H9 (cell line): ENCODE data around the gene PLLP. TPM values are rescaled to one million over a fixed set of nuclear protein-coding genes. Genes with fewer than 3 reads are reported as not detected.

Experiments used
- DNase-seq: peaks from one replicate; pipeline ENCODE4 v3.0.0-alpha.2; 2017
- H2AFZ ChIP-seq: one replicate; pipeline ENCODE4 v1.6.1; 2013; ENCODE audit warnings: mild to moderate bottlenecking, low read length, control low read depth, moderate library complexity
- H2AK5ac ChIP-seq: 2 replicates; pipeline ENCODE4 v1.6.1; 2013; ENCODE audit warnings: low read length, control low read depth, mixed read lengths; ENCODE audit not compliant: insufficient read length
- H2BK120ac ChIP-seq: one replicate; pipeline ENCODE4 v1.6.1; 2013; ENCODE audit warnings: low read depth, mild to moderate bottlenecking, low read length, control low read depth, inconsistent platforms; ENCODE audit not compliant: poor library complexity, severe bottlenecking
- H2BK12ac ChIP-seq: 2 replicates; pipeline ENCODE4 v1.6.1; 2013; ENCODE audit warnings: low read length, control low read depth, mixed read lengths, low read depth; ENCODE audit not compliant: insufficient read length
- H2BK15ac ChIP-seq: 2 replicates; pipeline ENCODE4 v1.6.1; 2013; ENCODE audit warnings: low read depth, low read length, control low read depth
- H2BK20ac ChIP-seq: one replicate; pipeline ENCODE4 v1.6.1; 2013; ENCODE audit warnings: low read depth, mild to moderate bottlenecking, low read length, control low read depth, inconsistent platforms; ENCODE audit not compliant: poor library complexity, severe bottlenecking
- H2BK5ac ChIP-seq: 2 replicates; pipeline ENCODE4 v1.6.1; 2013; ENCODE audit warnings: low read length, control low read depth, mixed read lengths; ENCODE audit not compliant: insufficient read length
- H3K14ac ChIP-seq: 2 replicates; pipeline ENCODE4 v1.6.1; 2013; ENCODE audit warnings: low read length, control low read depth; ENCODE audit not compliant: insufficient read depth
- H3K18ac ChIP-seq: 2 replicates; pipeline ENCODE4 v1.6.1; 2013; ENCODE audit warnings: low read depth, mild to moderate bottlenecking, mixed read lengths, low read length, control low read depth; ENCODE audit not compliant: insufficient read length
- H3K23ac ChIP-seq: 2 replicates; pipeline ENCODE4 v1.6.1; 2013; ENCODE audit warnings: low read length, control low read depth, mixed read lengths, low read depth; ENCODE audit not compliant: insufficient read length
- H3K23me2 ChIP-seq: 2 replicates; pipeline ENCODE4 v1.6.1; 2013; ENCODE audit warnings: low read depth, mild to moderate bottlenecking, mixed read lengths, low read length, control low read depth; ENCODE audit not compliant: insufficient read length, poor library complexity, severe bottlenecking
- H3K27ac ChIP-seq: 2 replicates; pipeline ENCODE4 v1.5.1; 2013; ENCODE audit warnings: low read length, control low read depth, mixed read lengths, low read depth; ENCODE audit not compliant: insufficient read length
- H3K27me3 ChIP-seq: 2 replicates; pipeline ENCODE4 v1.6.1; 2013; ENCODE audit warnings: low read length, control low read depth, inconsistent platforms; ENCODE audit not compliant: insufficient read depth
- H3K4ac ChIP-seq: 2 replicates; pipeline ENCODE4 v1.6.1; 2013; ENCODE audit warnings: low read depth, mild to moderate bottlenecking, control low read depth, inconsistent platforms, low read length, moderate library complexity
- H3K4me1 ChIP-seq: 2 replicates; pipeline ENCODE4 v1.6.1; 2013; ENCODE audit warnings: low read length, control low read depth, inconsistent platforms; ENCODE audit not compliant: insufficient read depth
- H3K4me2 ChIP-seq: 2 replicates; pipeline ENCODE4 v1.6.1; 2013; ENCODE audit warnings: low read length, control low read depth, mixed read lengths; ENCODE audit not compliant: insufficient read length, insufficient read depth
- H3K56ac ChIP-seq: 2 replicates; pipeline ENCODE4 v1.6.1; 2013; ENCODE audit warnings: low read depth, mild to moderate bottlenecking, mixed read lengths, low read length, control low read depth; ENCODE audit not compliant: insufficient read length
- H3K79me1 ChIP-seq: 2 replicates; pipeline ENCODE4 v1.6.1; 2013; ENCODE audit warnings: low read depth, mild to moderate bottlenecking, moderate library complexity, low read length, control low read depth, inconsistent platforms; ENCODE audit not compliant: insufficient read depth, poor library complexity, severe bottlenecking
- H3K79me2 ChIP-seq: 2 replicates; pipeline ENCODE4 v1.6.1; 2013; ENCODE audit warnings: low read length, control low read depth, inconsistent platforms; ENCODE audit not compliant: insufficient read depth
- H3K9ac ChIP-seq: 2 replicates; pipeline ENCODE4 v1.6.1; 2013; ENCODE audit warnings: low read length, control low read depth, mixed read lengths; ENCODE audit not compliant: insufficient read length; ENCODE audit errors: extremely low read depth
- H3K9me3 ChIP-seq: one replicate; pipeline ENCODE4 v1.6.1; 2013; ENCODE audit warnings: low read depth, low read length, inconsistent platforms; ENCODE audit not compliant: control insufficient read depth
- H3T11ph ChIP-seq: one replicate; pipeline ENCODE4 v1.6.1; 2013; ENCODE audit warnings: mild to moderate bottlenecking, low read length, control low read depth, inconsistent platforms
- H4K20me1 ChIP-seq: one replicate; pipeline ENCODE4 v1.6.1; 2013; ENCODE audit not compliant: control insufficient read depth, insufficient read length, insufficient read depth
- H4K5ac ChIP-seq: 2 replicates; pipeline ENCODE4 v1.6.1; 2013; ENCODE audit warnings: low read depth, mild to moderate bottlenecking, mixed read lengths, low read length, control low read depth; ENCODE audit not compliant: insufficient read length
- H4K8ac ChIP-seq: replicated peaks from 2 replicates; pipeline ENCODE4 v1.6.1; 2013; ENCODE audit warnings: low read length, control low read depth, mixed read lengths, low read depth; ENCODE audit not compliant: insufficient read length
- H4K91ac ChIP-seq: 2 replicates; pipeline ENCODE4 v1.6.1; 2013; ENCODE audit warnings: low read depth, mild to moderate bottlenecking, moderate library complexity, mixed read lengths, low read length, control low read depth; ENCODE audit not compliant: insufficient read length
- H3K27ac Mint-ChIP-seq, 3 experiments: 2 replicates in 2 of 3; 3 replicates in 1 of 3; pipeline ENCODE4 v1.8.0; 2020 to 2021; ENCODE audit warnings: mixed read lengths in 3 of 3, mild to moderate bottlenecking in 1 of 3, moderate library complexity in 1 of 3
- H3K27me3 Mint-ChIP-seq: 2 replicates; pipeline ENCODE4 v1.8.0; 2021; ENCODE audit warnings: low read depth, mild to moderate bottlenecking, moderate library complexity, mixed read lengths
- H3K36me3 Mint-ChIP-seq, 3 experiments: 2 replicates in 2 of 3; 3 replicates in 1 of 3; pipeline ENCODE4 v1.8.0; 2020 to 2021; ENCODE audit warnings: low read depth in 3 of 3, mixed read lengths in 3 of 3; ENCODE audit not compliant: insufficient read depth in 1 of 3
- H3K4me1 Mint-ChIP-seq, 2 experiments: 2 replicates each; pipeline ENCODE4 v1.8.0; 2020; ENCODE audit warnings: mixed read lengths in 2 of 2
- H3K4me3 Mint-ChIP-seq, 2 experiments: 2 replicates in 1 of 2; 3 replicates in 1 of 2; pipeline ENCODE4 v1.8.0; 2020 to 2021; ENCODE audit warnings: mild to moderate bottlenecking in 2 of 2, mixed read lengths in 2 of 2, moderate library complexity in 1 of 2
- H3K9me3 Mint-ChIP-seq, 2 experiments: 2 replicates in 1 of 2; 3 replicates in 1 of 2; pipeline ENCODE4 v1.8.0; 2020; ENCODE audit warnings: mild to moderate bottlenecking in 2 of 2, mixed read lengths in 2 of 2, moderate library complexity in 1 of 2
- CTCF ChIP-seq: fragments of 200-600 bp; sonication (generic); conservative IDR thresholded peaks from 3 replicates; pipeline ENCODE4 v1.8.0; 2021; ENCODE audit warnings: antibody characterized with exemption, mild to moderate bottlenecking
- WGBS: extraction: QIAGEN DNeasy Blood & Tissue Kit; methylation state at CpG from one replicate; pipeline ENCODE4 v1.1.7; 2013; ENCODE audit warnings: missing lambda C conversion rate, low lambda C conversion rate, mixed read lengths; ENCODE audit not compliant: insufficient read length; ENCODE audit errors: extremely low coverage; 5-methylcytosine and 5-hydroxymethylcytosine counted together
- total RNA-seq: library from RNA; stranded (reverse); gene quantifications from 2 replicates; pipeline ENCODE4 v1.2.1, GENCODE V29; 2021

The PLLP gene
- total RNA-seq, 1 experiment from 2014 or later = 1.8 TPM

GRCh38 chr16:57251352-57251751 is 33.1 kb downstream of the PLLP start:
- no peak overlapping the region for H3K14ac ChIP-seq
- H2BK5ac ChIP-seq = no peak overlapping the region
- no peak overlapping the region for H4K8ac ChIP-seq
- no peak overlapping the region for H2BK15ac ChIP-seq
- no peak overlapping the region for H3K23ac ChIP-seq
- no peak overlapping the region for H2AFZ ChIP-seq
- no peak overlapping the region for H2BK120ac ChIP-seq
- no peak overlapping the region for H3K4me3 Mint-ChIP-seq
- H3K4me2 ChIP-seq = no peak overlapping the region
- peaks cover 10 to 22% (median 13%) of the 10 kb centered on the region in 3 experiments for H3K36me3 Mint-ChIP-seq
- H4K91ac ChIP-seq = no peak overlapping the region
- no peak overlapping the region for H3K4ac ChIP-seq
- TF ChIP-seq CTCF = no peak
- no peak overlapping the region for H3T11ph ChIP-seq
- H3K79me2 ChIP-seq = no peaks in the 10 kb centered on the region
- H3K9me3 ChIP-seq = peaks cover 6% of the 10 kb centered on the region
- WGBS = no CpG with 5 or more reads among the region's 2 CpGs
- H3K9ac ChIP-seq = no peak overlapping the region
- no peak overlapping the region for H2BK12ac ChIP-seq
- no peak for DNase-seq
- H3K79me1 ChIP-seq = no peaks in the 10 kb centered on the region
- no peak overlapping the region for H3K18ac ChIP-seq
- no peaks in the 10 kb centered on the region for H4K20me1 ChIP-seq
- no peak overlapping the region for H4K5ac ChIP-seq
- H2BK20ac ChIP-seq = no peak overlapping the region
- H3K9me3 Mint-ChIP-seq = peaks cover 0 to 4% of the 10 kb centered on the region in 2 experiments; a peak in 2 of 5 replicates
- H3K27me3 ChIP-seq = no peaks in the 10 kb centered on the region
- H3K4me1 ChIP-seq = no peaks in the 10 kb centered on the region
- no peak overlapping the region for H3K56ac ChIP-seq
- H2AK5ac ChIP-seq = no peak overlapping the region
- no peaks in the 10 kb centered on the region for H3K27me3 Mint-ChIP-seq
- H3K23me2 ChIP-seq = no peaks in the 10 kb centered on the region
- H3K27ac Mint-ChIP-seq = no peak overlapping the region
- no peak overlapping the region for H3K27ac ChIP-seq
- H3K4me1 Mint-ChIP-seq = no peaks in the 10 kb centered on the region
